ENCODE results near the gene GIGYF2.
"Not testable (repeated sequence)": the region's sequence is repeated elsewhere in the genome, so short reads cannot be mapped to it uniquely, and the experiment has no call there.

Gene GIGYF2

GRCh38 chr2:232831496-232831895 is 134.4 kb downstream of the GIGYF2 start:
- no peak for DNase-seq

DNA sequence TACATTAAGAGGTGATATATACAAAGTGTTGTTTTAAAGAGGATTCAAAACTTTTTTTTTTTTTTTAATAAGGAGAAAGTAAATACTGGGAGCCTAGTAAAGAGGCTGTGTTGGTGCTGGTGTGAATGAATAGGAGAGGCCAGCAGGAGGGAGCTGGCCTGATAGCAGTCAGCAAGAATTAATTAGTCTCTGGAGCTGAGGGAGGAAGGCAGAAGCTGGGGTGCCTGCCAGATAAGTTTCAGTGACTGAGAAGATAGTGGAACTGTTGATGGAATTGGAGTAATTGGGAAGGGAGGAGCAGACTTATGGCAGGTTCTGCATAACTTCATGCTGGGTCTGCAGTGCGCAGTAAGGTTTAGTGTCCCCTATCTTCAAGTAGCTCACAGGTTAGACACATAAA is 136.7 kb downstream of the GIGYF2 start:
- no peak for DNase-seq

DNA sequence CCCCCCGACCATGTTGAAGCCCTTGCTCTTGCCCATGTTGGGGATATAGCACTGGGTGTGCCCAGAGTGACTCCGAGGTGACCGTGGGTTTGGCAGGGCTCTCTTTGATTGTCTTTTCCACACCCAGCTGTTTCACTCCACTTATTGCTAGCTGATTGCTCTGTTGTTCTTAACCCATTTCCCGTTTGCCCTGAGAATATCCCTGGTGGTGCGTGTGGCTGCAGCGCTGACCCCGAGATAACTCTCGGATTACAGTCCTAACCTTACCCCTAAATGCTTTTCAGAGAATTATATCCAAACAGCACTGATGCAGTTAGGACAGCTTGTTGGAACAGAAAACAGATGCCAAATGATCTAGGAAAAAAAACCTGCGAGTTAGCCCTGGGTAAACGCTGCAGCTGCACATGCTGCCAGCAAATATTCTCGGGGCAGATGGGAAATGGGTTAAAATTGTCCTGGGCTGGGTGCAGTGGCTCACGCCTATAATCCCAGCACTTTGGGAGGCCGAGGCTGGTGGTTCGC is 138.6 kb downstream of the GIGYF2 start:
- DNase-seq, result no peak

- no peak for DNase-seq
Observed at GRCh38 chr2:232836934-232837333, 139.8 kb downstream of the GIGYF2 start.

DNA sequence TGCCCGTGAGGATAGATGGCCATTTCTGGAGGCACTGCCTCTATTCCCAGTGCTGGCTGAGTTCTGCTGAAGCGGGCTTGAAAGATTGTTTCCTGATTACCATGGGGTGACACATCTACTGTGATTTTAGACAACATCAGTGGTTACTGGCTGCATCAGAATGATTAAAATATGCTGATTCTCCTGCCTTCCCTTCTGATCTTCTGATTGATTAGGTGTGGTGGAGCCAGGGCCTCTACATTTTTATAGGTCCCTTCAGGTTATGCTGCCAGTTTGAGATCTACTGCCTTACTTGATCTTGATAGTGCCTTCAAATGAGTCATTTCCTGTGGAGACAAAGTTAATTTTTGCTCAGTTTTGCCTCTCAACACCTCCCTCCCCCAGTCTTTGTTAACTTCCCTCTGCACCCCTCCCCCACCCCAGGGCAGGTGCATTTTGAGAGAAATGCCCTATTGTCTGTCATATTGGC is 141.3 kb downstream of the GIGYF2 start:
- peak; percentile 78 for DNase-seq

GRCh38 chr2:232839411-232840079 is 142.4 kb downstream of the GIGYF2 start:
- peak; percentile 3 for DNase-seq

DNA sequence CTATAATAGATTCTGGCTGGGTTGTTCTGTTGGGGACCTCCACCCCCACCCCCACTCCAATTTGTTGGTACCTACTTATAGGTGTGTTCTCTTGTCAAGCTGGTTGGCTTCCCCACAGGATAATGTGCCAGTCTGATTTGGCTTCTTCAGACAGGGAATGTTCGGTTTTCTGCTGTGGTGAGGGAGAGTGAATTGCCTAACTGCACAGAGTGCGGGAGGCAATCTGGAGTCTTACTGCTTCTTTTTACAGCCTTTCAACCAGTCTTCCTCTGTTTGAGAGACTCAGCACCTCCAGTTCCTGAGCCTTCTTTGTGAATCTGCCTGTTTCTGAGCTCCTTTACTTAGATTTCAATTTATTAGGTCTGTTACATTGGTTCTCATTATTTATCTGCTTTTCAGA is 145.6 kb downstream of the GIGYF2 start:
- no peak for DNase-seq

DNA sequence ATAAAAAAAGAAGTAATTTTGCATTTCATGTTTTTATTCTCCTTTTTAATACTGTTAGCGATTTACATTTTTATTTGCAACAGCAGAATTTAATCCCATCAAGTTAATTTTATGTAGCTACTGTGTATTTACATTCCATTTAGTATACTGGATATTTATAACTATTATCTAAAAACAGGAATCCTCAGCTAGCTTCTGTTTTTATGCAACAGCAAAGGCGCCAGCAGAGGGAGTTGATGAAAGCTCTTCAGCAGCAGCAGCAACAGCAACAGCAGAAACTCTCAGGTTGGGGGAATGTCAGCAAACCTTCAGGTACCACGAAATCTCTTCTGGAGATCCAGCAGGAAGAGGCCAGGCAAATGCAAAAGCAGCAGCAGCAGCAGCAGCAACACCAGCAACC is 146.7 kb downstream of the GIGYF2 start:
- DNase-seq, result no peak

GRCh38 chr2:232846055-232846454 is 148.9 kb downstream of the GIGYF2 start:
- no peak for DNase-seq

DNA sequence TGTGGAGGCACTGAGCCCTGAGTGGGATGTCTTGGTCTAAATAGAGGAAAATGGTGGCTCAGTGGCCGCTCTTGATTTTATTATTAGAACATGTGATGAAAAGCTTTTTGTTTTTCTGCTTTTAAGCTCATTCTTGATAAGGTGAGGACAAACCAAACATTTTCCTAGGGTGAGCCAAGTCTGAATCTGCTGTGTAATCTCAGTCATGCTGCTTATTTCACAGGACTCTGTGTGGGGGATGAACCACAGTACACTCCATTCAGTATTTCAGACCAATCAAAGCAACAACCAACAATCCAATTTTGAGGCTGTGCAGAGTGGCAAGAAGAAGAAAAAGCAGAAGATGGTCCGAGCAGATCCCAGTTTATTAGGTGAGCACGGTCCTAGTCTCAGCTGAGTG is 152.9 kb downstream of the GIGYF2 start:
- no peak for DNase-seq

- not testable (repeated sequence) for DNase-seq
Observed at GRCh38 chr2:232852081-232852480, 154.9 kb downstream of the GIGYF2 start.

GRCh38 chr2:232852676-232853075 is 155.5 kb downstream of the GIGYF2 start:
- DNase-seq, result no peak

DNA sequence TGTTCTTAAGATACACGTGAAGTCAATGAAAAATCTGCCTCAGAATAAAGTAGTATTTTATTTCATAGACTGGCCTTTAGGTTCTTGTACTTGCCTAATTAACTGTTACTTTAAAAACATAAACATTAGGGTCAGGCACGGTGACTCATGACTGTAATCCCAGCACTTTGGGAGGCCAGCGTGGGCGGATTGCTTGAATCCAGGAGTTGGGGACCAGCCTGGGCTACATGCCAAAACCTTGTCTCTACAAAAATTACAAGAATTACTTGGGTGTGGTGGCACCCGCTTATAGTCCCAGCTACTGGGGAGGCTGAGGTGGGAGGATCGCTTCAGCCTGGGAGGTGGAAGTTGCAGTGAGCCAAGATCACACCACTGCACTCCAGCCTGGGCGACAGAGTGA is 157.0 kb downstream of the GIGYF2 start:
- no peak for DNase-seq

DNA sequence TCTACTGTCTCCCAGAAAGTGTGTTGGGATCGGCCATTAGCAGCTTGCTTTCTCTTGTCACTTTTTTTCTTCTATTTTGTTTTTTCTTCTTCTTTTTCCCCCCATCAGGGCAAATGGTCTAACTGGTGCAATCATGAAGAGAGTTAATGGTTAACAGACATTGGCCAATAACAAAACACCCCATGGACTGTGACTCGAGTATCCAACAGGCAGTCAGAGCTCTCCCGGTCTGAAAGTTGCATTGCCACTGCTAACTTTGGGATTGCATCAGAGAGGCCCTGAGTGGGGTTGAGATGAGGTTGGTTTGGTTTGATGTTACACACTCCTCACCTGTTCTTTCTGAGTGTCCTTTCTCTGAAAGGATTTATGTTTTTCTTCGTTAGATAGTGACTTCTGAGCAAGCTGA is 160.0 kb downstream of the GIGYF2 start:
- DNase-seq, result no peak

DNA sequence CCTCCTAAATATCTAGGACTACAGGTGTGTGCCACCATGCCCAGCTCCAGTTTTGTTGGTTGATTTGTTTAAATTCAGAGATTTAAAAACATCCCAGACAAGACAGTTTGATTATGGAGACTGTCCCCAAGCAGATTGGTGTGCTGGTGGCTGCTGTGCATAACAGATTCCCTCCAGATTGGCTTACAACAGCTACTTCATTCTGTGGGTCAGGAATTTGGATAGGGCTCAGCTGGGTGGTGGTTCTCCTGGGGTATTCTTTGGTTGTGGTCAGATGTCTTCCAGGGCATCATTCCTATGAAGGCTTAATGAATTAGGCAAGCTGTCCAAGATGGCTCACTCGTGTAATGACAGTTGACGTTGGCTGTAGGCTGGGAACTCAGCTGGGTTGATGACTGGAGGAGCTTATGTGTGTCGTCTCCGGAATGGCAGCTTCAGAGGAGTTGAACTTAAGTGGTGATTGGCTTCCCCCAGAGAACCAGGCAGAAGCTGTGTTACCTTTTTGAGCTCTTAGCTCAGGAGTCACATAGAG is 162.3 kb downstream of the GIGYF2 start:
- DNase-seq, result no peak

- DNase-seq, result no peak
Observed at GRCh38 chr2:232860593-232861241, 163.6 kb downstream of the GIGYF2 start.

GRCh38 chr2:232861353-232861752 is 164.2 kb downstream of the GIGYF2 start:
- no peak for DNase-seq

DNA sequence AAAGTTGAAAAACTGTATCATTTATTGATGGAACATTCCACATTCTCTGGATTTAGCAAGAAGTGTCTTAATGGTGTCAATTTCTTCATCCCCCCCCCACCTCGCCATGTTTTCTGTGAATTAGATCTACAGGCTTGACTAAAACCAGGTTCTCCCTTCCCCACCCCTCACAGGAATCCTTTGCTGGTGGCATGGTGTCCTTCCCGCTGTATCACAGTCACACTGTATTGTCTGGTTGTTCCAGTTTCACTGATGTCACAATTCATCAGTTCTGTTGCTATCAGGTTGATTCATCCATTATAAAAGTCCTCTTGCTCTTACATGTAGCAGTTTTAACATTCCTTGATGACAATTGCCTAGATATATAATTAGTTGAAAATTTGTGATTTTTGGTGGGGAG is 166.9 kb downstream of the GIGYF2 start:
- DNase-seq, result no peak

DNA sequence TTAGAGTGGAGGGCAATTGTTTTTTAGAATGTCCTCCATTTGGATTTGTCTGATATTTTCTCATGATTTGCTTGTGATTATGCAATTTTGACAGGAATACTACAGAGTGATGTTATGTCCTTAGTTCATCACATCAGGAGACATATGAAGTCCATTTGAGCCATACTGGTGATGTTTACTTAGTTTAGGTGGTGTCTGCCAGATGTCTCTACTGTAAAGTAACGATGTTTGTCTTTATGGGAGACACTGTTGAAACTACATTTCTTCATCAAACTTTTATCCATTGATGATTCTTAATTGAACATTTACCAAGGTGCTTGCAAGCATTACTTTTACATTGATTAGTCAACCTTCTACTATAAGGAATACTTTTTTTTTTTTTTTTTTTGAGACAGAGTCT is 168.0 kb downstream of the GIGYF2 start:
- no peak for DNase-seq

DNA sequence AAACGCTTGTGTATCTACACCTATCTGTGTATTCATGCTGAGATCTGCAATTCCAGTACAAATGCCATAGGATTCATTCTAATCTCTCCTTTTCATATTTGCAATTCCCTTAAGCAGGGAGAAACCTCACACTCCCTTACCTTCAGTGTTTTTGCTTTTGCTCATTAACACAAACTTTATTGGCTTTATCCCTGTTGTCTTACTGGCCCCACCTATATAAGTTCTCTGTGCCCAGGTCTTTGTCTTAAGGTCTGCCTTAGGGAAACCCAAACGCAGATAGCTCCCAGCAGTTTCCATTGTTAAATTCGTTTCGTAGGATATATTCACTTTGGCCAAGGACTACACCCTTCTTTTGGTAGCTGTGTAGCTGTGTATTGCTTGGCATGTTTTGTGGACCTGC is 169.0 kb downstream of the GIGYF2 start:
- no peak for DNase-seq

DNA sequence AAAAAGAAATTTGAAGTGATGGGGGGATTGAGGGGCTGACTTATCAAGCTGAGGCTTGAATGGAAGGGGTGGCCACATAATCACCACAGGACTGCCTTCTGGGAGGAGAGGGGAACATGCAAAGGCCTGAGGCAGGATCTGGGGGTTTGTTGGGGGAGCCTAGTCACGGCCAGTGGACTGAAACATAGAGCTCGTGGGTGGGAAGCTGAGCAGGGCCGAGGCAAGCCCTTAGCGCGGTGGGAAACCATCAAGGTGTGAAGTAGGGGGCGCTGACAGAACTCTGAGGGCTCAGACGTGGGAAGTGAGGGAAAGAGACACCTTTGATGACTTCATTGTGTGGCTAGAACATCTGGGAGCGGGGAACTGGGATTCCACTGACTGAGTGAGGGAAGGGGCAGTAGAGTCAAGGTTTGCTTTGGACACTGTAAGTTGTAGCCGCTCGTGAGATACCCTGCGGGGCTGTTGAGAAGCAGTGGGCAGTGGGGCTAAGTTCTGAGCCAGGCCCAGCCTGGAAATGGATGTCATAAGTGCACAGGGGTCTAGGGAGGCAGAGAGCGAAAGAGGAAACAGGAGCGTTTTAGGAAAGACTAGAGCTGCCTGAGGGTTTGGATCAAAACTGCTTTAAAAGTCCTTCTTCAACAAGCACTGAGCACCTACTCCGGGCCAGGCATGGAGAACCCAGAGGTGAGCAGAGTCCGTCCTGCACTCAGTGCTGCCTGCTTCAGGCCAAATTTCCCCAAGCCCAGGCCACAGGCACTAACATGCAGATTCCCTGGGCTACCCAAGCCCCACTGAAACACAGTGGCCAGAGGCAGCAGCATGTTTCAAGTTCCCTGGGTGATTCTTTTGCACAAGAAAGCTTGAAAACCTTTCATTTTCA is 172.2 kb downstream of the GIGYF2 start:
- no peak for DNase-seq

- no peak for DNase-seq
Observed at GRCh38 chr2:232870018-232870765, 173.1 kb downstream of the GIGYF2 start, which contains the start of gene SNORC. Gene SNORC, plus strand, starts transcription at chr2:232870264. Its CDS starts 78 bp downstream, at chr2:232870342.

Measured in CD4-positive, alpha-beta T cell treated with Interleukin-21 for 1 hour (primary cell).